Measurements from ENCODE around the gene ALK.

Gene ALK

DNA sequence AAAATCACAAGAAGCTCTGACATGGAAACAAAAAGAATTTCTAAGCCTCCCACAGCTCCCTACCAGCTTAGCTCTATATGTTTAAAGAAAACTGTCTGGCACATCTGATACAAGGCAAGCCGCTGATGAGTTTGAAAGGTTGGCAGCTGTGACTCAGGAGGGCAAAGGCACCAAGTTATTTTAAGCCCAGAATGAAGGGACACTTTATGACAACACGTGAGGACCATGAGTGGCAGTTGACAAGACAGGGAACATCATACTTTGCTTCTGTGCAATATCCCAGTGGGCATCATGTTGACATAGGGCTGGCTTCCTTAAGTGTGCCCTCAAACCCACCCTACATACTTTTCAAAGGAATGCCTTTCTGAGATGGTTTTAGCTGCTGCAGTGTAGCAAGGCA is 533.3 kb downstream of the ALK start:
- no peak for DNase-seq (ENCODE audit: low read depth in 2 of 3, low spot score in 1 of 3)

DNA sequence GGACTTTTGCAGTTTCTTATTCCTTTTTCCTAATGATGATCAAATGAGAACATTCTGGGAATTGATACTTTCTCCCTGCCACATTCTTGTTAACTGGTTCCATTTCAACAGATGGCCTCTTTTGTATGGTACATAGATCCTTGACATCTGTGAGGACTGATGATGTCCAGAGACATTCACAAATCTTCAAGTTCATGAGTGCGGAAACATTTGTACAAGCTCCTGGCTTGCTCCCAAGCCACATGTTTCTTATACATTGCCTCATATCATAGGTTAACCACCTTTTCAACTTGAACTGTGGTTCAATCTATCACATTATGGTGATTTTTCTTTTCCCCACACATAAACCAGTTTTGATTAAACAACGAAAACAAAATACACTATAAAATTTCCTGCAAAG is 538.9 kb downstream of the ALK start:
- DNase-seq (ENCODE audit: low read depth in 2 of 3, low spot score in 1 of 3): no peak

DNA sequence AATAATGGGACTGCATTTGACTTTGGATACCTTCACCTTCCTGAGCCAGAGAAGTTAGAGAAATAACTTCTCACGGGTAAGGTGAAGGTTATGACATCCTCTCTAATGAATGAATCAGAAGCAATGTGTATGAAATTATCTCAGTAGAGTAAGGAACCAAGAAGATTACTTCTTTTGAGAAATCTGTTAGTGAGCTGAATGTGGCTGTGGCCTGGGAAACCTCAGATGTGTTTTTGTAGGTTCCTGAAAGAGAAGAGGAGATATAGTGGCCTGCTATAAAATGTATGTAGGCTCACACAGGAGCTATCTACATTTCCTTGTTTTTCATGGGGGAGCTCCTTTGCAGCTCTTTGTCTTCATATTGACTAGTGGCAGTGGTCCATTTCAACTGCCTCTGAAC is 543.6 kb downstream of the ALK start:
- DNase-seq (ENCODE audit: low read depth in 2 of 3, low spot score in 1 of 3): no peak

DNA sequence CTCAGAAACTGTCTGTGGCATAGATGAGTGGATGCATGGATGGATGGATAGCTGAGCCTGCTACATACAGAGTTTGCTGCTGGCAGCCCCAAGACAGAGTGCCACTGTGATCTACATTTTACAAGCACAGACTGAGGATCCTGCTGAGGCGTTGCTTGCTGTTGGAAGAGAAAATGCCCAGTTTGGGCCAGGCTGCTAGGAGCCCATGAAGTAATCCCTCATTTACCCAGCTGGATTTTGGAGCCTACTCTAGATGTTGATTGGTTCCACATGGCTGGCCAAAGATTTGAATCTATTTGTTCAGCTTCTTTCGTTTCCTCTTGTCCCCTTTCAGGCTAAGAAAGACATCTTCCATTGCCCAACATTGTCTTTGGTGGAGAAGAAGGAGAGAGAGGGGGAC is 544.8 kb downstream of the ALK start:
- DNase-seq (ENCODE audit: low read depth in 2 of 3, low spot score in 1 of 3): no peak

DNA sequence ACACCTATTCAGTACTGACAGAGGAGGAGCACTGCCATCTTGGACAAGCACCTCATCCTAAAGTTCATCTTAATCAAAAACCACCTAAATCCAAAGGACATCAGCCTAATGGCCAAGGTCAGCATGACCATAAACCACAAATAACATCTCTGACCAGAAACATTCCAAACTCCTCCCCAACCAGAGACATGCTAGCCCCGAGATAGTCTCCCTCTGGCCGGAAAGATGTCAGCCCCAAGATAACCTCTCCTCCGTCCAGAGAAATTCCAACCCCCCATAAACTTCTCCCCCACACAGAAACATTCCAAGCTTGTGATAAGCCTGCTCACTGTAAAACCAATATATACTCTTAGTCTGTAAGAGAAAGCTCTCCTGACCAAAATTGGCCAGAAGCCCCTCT is 545.5 kb downstream of the ALK start:
- no peak for DNase-seq (ENCODE audit: low read depth in 2 of 3, low spot score in 1 of 3)

DNA sequence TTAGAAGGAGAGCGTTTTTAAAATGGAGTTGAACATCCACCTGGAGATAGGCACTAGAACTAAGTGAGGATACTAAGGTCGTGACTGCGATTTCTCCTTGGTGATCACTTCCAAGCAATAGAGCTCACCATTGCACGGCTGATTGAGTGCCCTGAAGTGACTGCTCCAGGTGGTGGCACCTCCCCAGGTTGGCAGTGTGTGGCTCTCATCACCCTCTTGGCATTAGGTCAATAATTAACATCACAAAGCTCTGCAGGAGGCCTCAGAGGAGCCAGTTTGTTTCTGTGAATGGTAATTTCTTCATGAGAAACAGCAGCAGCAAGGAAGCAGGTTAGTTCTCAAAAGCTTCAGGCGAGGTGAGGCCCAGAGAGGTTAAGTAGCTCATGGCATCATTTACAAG is 546.6 kb downstream of the ALK start:
- no peak for DNase-seq (ENCODE audit: low read depth in 2 of 3, low spot score in 1 of 3)

DNA sequence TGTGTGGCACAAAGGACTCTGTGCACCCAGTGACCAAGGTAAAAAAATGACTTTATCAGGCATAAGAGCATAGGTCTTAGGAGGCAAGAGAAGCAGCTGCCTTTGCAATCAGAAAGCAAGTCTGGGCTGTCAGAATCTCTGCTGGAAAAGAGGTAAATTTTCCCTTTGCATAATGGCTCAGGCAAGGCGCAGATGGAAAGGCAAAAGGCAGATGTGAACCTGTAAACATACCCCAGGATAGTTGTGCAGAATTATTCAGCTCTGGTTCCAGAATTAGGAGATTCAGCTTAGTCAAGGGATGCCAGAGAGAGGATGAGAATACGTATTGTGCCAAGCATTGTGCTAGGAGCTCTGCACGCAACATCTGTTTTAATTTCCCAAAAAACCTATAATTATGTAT is 547.5 kb downstream of the ALK start:
- no peak for DNase-seq (ENCODE audit: low read depth in 2 of 3, low spot score in 1 of 3)

DNA sequence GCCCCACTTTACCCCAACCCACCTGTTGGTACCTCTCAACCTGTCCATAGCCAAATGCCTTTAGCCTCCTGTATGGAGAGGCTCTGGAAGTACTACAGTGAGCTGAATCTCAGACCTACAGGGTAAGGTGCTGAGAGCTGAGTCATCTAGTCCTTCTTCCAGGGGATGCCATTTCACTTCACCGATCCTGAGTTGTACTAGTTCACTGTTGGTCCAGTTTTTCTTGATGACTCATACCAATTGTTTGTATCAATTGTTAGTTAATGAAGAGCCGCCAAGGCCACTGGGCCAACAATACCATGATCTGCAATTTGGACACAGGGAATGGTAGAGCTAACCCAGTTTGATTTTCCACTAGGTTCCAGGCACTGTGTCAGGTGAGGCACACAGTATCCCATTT is 549.2 kb downstream of the ALK start:
- no peak for DNase-seq (ENCODE audit: low read depth in 2 of 3, low spot score in 1 of 3)

DNA sequence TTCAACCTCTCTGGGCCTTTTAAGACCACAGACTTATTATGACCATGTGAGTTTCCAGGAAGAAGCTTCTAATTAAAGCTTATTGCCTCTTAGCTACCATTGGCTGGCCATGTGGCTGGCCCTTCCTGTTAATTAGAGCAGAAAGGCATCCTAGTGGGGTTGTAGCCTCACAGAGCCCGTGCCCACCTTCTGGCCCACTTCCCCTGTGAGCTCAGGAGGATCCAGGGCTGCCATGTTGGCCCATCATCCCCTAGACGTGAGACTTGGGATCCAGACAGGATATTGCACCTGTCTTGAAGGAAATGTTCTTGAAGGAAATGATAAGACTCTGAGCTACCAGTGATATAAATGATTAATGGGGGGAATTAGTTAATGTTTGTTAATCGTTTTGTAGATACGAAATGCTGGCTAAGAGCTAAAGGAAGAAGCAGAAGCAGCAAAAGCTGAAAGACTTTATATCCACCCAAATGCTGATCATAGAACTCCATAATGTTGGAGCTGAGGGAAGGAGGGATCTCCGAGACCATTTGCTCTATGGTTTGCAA is 550.7 kb downstream of the ALK start:
- no peak for DNase-seq (ENCODE audit: low read depth in 2 of 3, low spot score in 1 of 3)

DNA sequence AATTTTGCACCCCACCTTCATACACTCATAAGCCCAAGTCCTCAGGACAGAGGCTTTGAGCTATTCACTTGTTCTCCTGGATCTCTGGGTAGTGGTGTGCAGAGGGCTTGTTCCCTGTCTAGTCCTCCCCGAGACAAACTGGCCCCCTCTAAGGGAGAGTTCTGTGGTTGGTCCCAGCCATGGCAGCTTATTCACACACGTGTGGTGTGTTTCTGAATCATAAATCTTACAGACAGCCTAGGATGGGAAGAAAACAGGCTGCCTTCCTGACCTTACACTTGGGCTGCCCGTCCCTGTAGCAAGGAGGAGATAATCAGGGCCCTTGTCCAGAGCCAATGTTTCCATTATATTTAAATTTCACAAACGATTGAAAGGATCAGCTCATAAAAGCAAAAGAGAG is 551.2 kb downstream of the ALK start:
- no peak for DNase-seq (ENCODE audit: low read depth in 2 of 3, low spot score in 1 of 3)

DNA sequence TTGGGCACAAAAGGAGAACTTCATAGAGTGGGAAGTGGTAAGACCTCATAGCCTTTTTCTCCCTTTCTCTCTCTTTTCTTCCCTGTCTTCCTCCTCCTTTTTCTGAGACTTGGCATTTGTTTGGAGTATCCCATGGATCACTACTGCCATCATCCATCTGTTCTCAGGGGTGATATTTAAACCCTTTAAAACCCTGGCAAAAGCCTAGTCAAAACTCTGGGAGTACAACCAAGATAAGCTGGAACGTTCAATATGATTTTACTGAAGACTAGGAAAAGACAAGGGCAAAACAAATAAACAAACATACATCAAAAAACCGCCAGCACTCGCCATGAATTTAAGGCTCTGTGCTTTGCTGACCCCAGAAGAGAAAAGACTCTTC is 552.7 kb downstream of the ALK start:
- no peak for DNase-seq (ENCODE audit: low read depth in 2 of 3, low spot score in 1 of 3)

DNA sequence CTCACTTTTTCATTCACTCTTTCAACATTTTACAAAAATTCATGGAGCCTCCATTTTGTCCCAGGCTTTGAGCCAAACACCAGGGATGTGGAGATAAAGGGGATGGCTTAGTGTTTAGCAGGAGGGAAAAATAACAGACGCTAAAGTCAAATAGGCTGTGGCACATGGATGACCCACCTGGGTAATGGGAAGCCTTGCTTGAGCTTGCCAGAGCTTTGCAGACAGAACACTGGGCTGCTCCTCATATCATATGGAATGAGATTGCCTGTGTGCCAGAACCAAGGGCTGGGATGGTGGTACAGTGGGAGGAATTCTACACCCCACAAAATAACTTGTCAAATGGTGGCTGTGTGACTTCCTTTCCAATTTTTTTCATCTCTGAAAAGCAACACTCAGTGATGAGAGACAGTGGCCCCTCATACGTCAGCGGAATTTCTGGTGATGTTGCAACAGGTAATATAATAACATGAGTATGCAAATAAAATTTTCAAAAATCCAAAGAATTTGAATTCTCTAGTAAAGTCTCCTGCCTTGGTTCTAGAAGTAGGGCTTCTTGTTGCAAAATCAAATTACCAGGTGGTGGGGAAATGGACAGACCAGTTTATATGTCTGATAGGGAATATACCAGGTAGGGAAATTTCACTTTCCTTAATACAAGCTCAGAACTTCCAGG is 553.3 kb downstream of the ALK start:
- no peak for DNase-seq (ENCODE audit: low read depth in 2 of 3, low spot score in 1 of 3)

DNA sequence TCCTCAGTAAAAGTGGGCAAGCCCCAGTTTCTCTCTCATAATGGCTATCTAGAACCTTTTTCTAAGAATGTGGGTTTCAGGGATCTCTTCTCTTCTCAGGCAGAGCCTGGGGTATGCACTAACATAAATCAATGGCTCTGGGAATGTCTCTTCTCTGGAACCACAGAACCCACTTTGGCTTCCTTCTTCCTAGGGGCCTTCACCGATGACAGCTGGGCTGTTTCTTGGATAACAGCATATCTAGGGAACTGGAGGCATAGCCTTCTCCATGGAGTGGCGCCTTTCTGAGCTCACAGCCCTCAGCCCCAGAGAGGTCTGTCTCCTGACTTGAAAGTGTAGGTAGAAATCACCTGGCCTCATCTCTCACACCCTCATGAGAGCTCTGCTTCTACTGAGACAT is 558.3 kb downstream of the ALK start:
- no peak for DNase-seq (ENCODE audit: low read depth in 2 of 3, low spot score in 1 of 3)

DNA sequence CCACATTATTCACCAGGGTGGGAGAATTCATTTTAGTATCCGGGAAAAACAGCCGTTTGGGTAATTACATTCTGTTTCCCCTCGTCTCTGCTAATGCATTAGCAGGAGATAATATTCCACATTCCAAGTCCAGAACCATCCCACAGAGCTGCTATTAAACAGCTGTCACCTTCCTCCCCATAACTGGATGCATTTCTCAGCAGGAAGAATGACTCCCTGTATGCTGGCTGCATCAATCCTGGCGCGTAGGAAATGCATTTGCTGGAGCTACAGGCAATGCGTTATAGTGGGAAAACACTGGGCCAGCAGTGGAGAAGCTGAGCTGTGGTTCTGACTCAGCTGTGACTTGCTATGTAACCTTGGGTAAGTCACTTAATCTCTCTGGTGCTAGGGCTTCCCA is 560.2 kb downstream of the ALK start:
- DNase-seq (ENCODE audit: low read depth in 2 of 3, low spot score in 1 of 3): no peak

DNA sequence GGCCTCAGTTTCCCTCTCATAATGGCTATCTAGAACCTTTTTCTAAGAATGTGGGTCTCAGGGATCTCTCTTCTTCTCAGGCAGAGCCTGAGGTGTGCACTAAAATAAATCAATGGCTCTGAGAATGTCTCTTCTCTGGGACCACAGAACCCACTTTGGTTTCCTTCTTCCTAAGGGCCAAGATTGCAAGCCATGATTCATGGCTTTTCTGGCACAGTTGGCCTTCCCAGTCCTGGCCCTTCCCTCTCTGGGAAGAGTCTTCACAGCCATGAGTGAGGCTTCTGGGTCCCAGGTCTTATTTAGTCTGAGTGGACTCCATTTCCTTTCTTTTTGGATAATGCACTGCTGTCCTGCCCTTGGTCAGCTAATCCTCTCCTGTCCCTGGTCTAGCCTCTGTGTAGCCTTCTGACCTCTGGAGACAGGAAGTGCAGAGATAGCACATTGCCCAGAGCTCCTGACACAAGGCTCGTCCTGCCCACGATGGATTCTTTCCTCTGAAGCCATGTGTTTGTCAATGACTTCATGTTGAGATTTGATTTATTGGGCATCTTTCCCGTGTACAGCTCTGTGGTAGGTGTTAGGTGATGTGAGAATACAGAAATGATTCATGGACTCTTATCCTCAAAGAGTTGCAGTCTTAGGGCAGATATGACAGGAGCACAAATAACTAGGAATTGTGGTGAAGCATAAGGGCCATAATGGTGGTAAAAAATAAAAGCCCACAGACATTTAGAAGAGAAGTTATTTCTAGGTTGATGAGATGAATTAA is 561.2 kb downstream of the ALK start:
- DNase-seq (ENCODE audit: low read depth in 2 of 3, low spot score in 1 of 3): no peak

DNA sequence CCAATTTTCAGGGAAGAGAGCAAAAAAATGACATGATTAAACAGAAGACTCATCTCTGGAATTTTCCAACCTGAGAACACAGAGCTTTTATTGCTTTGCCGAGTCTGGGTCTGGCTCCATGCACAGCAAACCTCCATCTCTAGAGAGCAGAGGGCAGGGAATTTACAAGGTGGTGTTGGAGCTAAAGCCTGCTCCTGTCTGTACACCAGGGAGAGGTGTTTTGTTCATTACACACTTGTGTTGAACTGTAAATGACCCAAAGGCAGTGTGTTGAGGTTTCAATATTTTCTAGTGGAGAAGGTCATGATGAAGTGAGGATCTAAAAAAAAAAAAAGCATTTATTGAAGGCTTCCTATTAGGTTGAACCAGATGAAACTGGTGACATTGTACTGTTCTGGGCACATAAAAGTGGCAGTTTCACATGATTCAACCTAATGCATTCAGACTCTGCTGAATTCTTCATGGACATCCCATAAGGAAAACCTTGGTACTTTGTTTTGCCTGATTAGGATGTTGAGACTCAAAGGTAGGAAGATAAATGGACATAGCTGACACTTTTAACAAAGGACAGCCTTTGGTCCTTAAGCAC is 567.9 kb downstream of the ALK start:
- no peak for DNase-seq (ENCODE audit: low read depth in 2 of 3, low spot score in 1 of 3)

DNA sequence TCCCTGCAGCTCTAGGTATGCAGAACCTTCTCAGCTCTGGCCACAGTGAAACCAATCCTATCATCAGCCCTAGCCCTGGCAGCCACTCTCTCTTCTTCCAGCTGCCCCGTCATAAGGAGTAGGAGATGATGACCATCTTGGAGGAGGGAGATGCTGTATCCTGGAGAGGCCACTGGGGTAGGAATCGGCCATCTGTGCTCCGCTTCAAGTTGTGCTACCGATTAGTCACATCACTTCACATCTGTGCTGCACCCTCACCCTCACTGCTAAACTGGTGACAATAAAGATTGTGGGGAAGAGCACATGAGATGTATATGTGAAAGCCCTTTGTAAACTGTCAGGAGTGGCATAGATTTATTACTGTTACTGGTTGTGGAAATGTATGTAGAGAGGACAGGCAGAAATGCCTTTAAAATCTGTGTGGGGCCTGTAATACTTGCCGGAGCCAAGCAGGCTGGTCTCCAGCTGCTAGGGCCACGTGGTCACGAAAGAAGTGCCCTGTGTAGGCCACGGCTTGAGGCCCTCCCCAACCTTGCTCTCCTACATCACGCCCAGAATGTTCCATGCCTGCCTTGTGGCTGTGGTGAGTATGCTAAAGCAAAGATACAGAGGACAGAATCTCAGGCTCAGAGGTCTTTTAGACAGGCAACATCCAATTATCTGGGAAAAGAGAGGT is 569.3 kb downstream of the ALK start:
- DNase-seq (ENCODE audit: low read depth in 2 of 3, low spot score in 1 of 3): no peak

DNA sequence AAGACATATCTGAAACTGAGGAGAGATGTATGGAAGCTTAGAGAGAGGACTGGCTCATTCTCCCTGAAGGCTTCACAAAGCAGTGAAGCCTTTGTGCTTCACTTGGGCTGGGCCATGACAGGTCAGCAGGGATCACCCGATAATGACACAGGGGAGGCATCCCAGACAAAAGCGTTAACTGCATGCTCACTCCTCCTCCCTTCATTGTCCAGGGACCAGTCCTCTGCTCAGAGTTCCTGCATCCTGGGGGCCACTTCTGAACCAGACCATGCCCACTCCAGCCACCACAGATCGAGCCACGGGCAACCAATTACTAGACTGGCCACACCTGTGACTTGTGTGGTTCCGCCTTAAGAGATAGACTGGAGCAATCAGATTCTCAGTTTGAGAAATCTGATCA is 570.1 kb downstream of the ALK start:
- DNase-seq (ENCODE audit: low read depth in 2 of 3, low spot score in 1 of 3): no peak

DNA sequence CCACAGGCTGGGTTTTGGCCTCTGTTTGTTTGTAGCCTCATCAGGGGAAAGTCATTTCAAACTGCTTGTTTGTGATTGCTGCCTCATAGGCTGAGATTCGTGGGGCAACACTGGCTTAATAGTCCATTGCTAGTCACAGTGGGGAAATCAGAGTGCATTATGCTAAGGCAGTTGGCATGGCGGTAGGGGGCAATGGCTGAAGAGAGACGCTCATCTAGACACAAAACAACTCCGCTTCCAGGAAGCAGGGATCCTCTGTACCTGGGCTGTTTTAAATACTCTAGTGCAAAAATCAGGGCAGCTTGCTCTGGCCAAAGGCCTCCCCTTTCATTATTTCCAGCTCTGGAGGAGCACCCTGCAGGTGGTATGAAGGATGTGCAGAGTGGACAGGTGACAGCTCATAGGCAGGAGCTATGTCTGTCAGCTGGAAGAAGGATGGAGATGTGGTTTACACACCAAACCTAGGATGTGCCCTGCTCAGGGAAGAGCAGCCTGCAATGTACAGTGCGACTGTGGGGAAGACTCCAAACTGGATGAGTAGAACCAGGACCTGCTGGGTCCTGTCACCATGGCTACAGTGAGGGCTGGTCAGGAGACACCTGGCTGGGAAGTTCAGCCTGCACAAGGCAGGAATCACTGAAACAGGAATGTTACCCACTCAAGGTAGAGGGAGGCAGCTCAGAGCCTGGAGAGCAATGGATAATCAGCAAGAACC is 571.9 kb downstream of the ALK start:
- no peak for DNase-seq (ENCODE audit: low read depth in 2 of 3, low spot score in 1 of 3)

DNA sequence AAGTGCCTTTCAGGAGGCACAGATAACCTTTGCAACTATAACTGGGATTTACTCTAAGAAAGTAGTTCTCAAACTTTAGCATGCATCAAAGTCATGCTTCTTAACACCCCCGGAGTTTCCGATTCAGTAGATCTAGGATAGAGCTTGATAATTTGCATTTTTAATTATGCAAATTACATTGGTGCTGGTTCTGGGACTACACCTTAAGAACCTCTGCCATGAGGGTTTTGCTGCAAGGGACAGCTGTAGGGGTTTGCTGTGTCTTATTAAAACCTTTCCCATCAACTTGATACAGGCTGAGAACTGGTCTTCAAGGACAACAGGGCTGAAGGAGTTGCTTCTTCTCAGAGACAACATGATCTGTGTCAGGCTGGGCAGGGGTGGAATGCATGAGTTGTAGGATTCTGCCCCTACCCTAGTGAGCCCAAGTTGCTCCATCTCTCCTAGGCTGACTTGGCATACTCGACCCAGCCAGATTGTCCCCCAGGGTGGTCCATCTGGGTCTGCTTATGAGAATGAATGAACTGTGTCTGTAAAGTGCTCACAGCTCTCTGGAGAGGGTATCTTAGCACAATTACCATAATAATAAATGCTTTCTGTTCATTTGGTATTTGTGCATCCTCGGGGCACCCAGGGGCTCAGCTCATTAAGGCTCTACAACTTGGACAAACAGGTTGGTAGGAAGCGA is 573.5 kb downstream of the ALK start:
- DNase-seq (ENCODE audit: low read depth in 2 of 3, low spot score in 1 of 3): no peak

DNA sequence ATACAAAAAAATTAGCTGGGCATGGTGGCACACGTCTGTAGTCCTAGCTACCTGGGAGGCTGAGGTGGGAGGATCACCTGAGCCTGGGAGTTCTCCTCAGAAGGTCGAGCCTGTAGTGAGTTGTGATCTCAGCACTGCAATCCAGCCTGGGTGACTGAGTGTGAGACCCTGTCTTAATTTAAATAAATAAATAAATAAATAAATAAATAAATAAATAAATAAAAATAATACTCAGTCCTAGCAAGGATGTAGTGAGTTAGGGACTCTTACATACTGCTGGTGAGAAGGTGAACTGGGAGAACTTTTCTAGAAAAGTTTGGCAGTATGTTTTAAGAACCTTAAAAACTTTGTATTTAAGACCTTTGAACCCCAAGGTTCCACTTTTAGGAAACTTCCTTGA is 576.1 kb downstream of the ALK start:
- no peak for DNase-seq (ENCODE audit: low read depth in 2 of 3, low spot score in 1 of 3)

Measured in stimulated activated CD4-positive, alpha-beta T cell treated with anti-CD3 and anti-CD28 coated beads, Interleukin-12 subunit alpha, Interleukin-12 subunit beta, amount 100 ng/mL, for 48 hours (primary cell).